Transverse colon (tissue), 4 donors: ENCODE data around the gene NTRK2. TPM values are rescaled to one million over a fixed set of nuclear protein-coding genes. Genes with fewer than 3 reads are reported as not detected.
A peak's percentile ranks its signal among the peaks of the same experiment; 100 is the strongest.

Experiments
- DNase-seq: peaks from one replicate; pipeline ENCODE4 v3.0.0-alpha.2; 2019
- H3K27ac ChIP-seq, 4 donors: fragments of 200-600 bp; sonication (generic); 2 replicates each; pipeline ENCODE4 v1.5.1; 2016 to 2018; ENCODE audit warnings: inconsistent platforms in 4 of 4
- H3K27me3 ChIP-seq: fragments of 200-600 bp; sonication (generic); 2 replicates; pipeline ENCODE4 v1.5.1; 2017; ENCODE audit warnings: inconsistent platforms
- H3K36me3 ChIP-seq, 4 donors: fragments of 200-600 bp; sonication (generic); 2 replicates each; pipeline ENCODE4 v1.5.1; 2017 to 2019; ENCODE audit warnings: inconsistent platforms in 4 of 4
- H3K4me1 ChIP-seq, 4 donors: fragments of 200-600 bp; sonication (generic); 2 replicates each; pipeline ENCODE4 v1.5.1; 2017 to 2020; ENCODE audit warnings: inconsistent platforms in 4 of 4
- H3K4me3 ChIP-seq, 4 donors: fragments of 200-600 bp; sonication (generic); 1 replicate in 1 of 4; 2 replicates in 3 of 4; pipeline versions ENCODE4 v1.5.1 to v1.6.1; 2017 to 2019; ENCODE audit warnings: inconsistent platforms in 4 of 4
- H3K9me3 ChIP-seq, 2 donors: fragments of 200-600 bp; sonication (generic); 2 replicates each; pipeline ENCODE4 v1.5.1; 2017 to 2019; ENCODE audit warnings: inconsistent platforms in 2 of 2
- CTCF ChIP-seq, 5 experiments: fragments of 200-600 bp in 3 of 5; fragments of 450-650 bp in 2 of 5; sonication (generic) in 3 of 5; IDR thresholded peaks; 1 replicate in 2 of 5; 2 replicates in 3 of 5; pipeline ENCODE4 v1.5.1; 2016 to 2017; ENCODE audit warnings: antibody characterized with exemption in 5 of 5, inconsistent platforms in 3 of 5, mild to moderate bottlenecking in 2 of 5, moderate library complexity in 1 of 5
- EP300 ChIP-seq: sonication (generic); formaldehyde crosslinking; IDR thresholded peaks from one replicate; pipeline ENCODE4 v1.6.1; 2017; ENCODE audit warnings: antibody characterized with exemption, low read depth
- POLR2A ChIP-seq: fragments of 450-650 bp; IDR thresholded peaks from one replicate; pipeline ENCODE4 v1.6.1; 2016; ENCODE audit warnings: antibody characterized with exemption, mild to moderate bottlenecking, moderate library complexity
- POLR2AphosphoS5 ChIP-seq, 3 donors: sonication (generic); formaldehyde crosslinking; IDR thresholded peaks; one replicate each; pipeline ENCODE4 v1.6.1; 2016; ENCODE audit warnings: antibody characterized with exemption in 3 of 3
- WGBS, 2 donors: methylation state at CpG; one replicate each; pipeline ENCODE4 v1.1.5; 2018; ENCODE audit warnings: low coverage in 1 of 2; 5-methylcytosine and 5-hydroxymethylcytosine counted together
- in situ Hi-C, 4 donors: fragments of 200-750 bp; cut with MboI; loops; one replicate each; pipeline versions ENCODE4 v1.15.0 to v1.15.1; 2017; ENCODE audit warnings: low sequenced_read_pairs in 3 of 4, low pct_ligation_motif_present in 1 of 4, low pct_unique_long_range_greater_than_20kb in 1 of 4
- intact Hi-C: fragments of 100-400 bp; cut with DNase I; formaldehyde crosslinking; loops from one replicate; pipeline ENCODE4 v1.15.1; 2023; ENCODE audit warnings: low total_unique reads
- total RNA-seq, 4 donors: library from RNA; depleted of rRNA; stranded (reverse); fragments of >200 nt; gene quantifications; one replicate each; pipeline ENCODE4 v1.1.0, GENCODE V29; 2016

NTRK2 gene
- total RNA-seq, 4 donors from 2014 or later, result 2.2 to 10.1 (median 6.4) TPM

GRCh38 chr9:84781458-84781857 lies 111.9 kb downstream of the NTRK2 start:
- Histone ChIP-seq H3K4me1 (no peaks in the 10 kb centered on the region), H3K27ac (no peak overlapping the region), H3K4me3 (no peak overlapping the region), H3K9me3 (no peaks in the 10 kb centered on the region), H3K36me3 (no peaks in the 10 kb centered on the region), H3K27me3 (no peaks in the 10 kb centered on the region)
- intact Hi-C loops (no loop called here), in situ Hi-C loops (loop anchor here in 1 of 4 donors (25.0 kb wide), 1 partner anchor 394 kb away; no protein-coding TSS in a partner anchor)
- 53 to 66% methylated on average over 2 of the region's 2 CpGs for WGBS, 2 donors
- no peak for DNase-seq
- TF ChIP-seq EP300 (no peak), CTCF (IDR thresholded peaks at IDR 0.05) (peak in 2 of 5 experiments; percentile 23 to 24)

- in situ Hi-C loops (loop anchor here in 1 of 4 donors (25.0 kb wide), 1 partner anchor 395 kb away; no protein-coding TSS in a partner anchor), intact Hi-C loops (no loop called here)
- TF ChIP-seq POLR2A (no peak), CTCF (IDR thresholded peaks at IDR 0.05) (no peak), POLR2AphosphoS5 (IDR thresholded peaks at IDR 0.05) (no peak), EP300 (no peak)
- Histone ChIP-seq H3K27ac (no peak overlapping the region), H3K4me3 (no peak overlapping the region), H3K36me3 (no peaks in the 10 kb centered on the region), H3K27me3 (no peaks in the 10 kb centered on the region), H3K9me3 (no peaks in the 10 kb centered on the region), H3K4me1 (no peaks in the 10 kb centered on the region)
- DNase-seq, result no peak
- WGBS, 2 donors, result 81 to 82% methylated on average over 8 to 11 of the region's 11 CpGs
Measured at GRCh38 chr9:84781931-84782866, 112.7 kb downstream of the NTRK2 start.

GRCh38 chr9:84785792-84786547 lies 116.4 kb downstream of the NTRK2 start:
- Histone ChIP-seq H3K9me3 (no peaks in the 10 kb centered on the region), H3K4me3 (no peak overlapping the region), H3K27me3 (no peaks in the 10 kb centered on the region), H3K27ac (no peak overlapping the region), H3K36me3 (no peaks in the 10 kb centered on the region), H3K4me1 (no peaks in the 10 kb centered on the region)
- DNase-seq, result no peak
- in situ Hi-C loops (loop anchor here in 1 of 4 donors (25.0 kb wide), 1 partner anchor 399 kb away; no protein-coding TSS in a partner anchor), intact Hi-C loops (no loop called here)
- WGBS, 2 donors, result 78 to 80% methylated on average over 4 of the region's 4 CpGs
- TF ChIP-seq POLR2A (no peak), POLR2AphosphoS5 (IDR thresholded peaks at IDR 0.05) (no peak)

GRCh38 chr9:84788803-84789462 lies 119.4 kb downstream of the NTRK2 start:
- DNase-seq, result no peak
- H3K27ac ChIP-seq, result no peak overlapping the region
- TF ChIP-seq CTCF (IDR thresholded peaks at IDR 0.05) (no peak), POLR2AphosphoS5 (IDR thresholded peaks at IDR 0.05) (no peak), POLR2A (no peak), EP300 (no peak)

More at GRCh38 chr9:84788803-84789462, 119.4 kb downstream of the NTRK2 start:
- in situ Hi-C loops (loop anchor here in 1 of 4 donors (25.0 kb wide), 1 partner anchor 402 kb away; no protein-coding TSS in a partner anchor), intact Hi-C loops (no loop called here)
- H3K36me3 ChIP-seq, result no peaks in the 10 kb centered on the region
- no peak overlapping the region for H3K4me3 ChIP-seq
- no peaks in the 10 kb centered on the region for H3K27me3 ChIP-seq
- no peaks in the 10 kb centered on the region for H3K4me1 ChIP-seq
- H3K9me3 ChIP-seq, result no peaks in the 10 kb centered on the region
- 88% methylated on average over 5 of the region's 5 CpGs; no CpG with 5 or more reads in 1 of the 2 donors for WGBS, 2 donors
